Activated gamma-delta T cell (primary cell): ENCODE results near the gene KCNIP4.

Experiments used
- DNase-seq: peaks from one replicate; lab custom pipeline; 2025; lab: John Stamatoyannopoulos, UW

KCNIP4 gene

DNA sequence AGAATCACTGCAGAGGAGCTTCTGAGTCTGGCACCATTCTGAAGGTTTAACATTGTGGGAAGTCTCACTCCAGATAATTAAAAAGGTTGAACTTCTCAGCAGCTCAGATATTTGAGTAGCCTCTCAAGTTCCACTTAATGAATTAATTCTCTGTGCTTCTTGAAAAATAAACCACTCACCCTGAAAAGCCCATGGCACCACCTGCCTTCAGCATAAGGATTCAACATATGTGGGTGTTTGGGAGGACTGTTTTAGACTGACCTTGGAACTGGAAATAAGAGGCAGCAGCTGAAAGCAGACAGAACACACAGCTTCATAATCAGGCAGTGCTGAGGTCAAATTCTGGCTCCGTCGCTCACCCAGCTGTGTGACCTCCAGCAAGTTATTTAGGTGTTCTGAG lies 100.6 kb downstream of the KCNIP4 start:
- DNase-seq = no peak

DNA sequence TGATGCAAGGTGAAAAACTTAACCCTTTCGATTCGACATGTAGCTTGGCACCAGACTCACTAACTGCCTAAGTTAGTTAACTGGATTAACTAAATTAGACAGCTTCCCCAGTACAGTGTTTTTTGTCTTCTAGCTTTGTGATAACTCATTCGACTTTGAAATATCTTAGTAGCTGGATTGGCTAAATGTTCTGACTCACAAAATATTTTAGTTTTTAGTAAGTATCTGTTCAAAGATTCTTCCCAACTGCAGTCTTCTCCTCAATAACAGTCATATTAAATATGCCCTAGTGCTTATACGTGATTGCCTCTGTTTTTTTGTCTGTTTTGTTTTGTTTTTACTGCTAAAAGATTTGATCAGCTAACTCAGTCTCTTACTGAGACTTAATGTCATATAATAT lies 102.9 kb downstream of the KCNIP4 start:
- DNase-seq = no peak

DNA sequence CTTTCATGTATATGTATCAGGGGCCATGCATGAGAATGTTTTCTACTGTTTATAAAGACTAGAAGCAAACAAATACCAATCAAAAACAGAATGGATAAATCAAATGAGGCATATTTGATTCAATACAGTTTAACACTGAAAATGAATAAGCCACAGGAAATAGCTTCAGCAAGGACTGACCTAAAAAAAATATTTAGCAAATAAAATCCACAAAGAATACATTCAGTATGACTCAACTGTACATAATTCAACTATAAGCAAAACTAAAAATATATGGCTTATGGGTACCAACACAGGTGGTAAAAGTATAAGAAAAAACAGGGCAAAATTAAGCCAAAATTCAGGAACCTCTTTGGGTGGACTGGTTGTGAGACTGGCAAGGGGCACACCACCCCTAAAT lies 112.9 kb downstream of the KCNIP4 start:
- DNase-seq = no peak

DNA sequence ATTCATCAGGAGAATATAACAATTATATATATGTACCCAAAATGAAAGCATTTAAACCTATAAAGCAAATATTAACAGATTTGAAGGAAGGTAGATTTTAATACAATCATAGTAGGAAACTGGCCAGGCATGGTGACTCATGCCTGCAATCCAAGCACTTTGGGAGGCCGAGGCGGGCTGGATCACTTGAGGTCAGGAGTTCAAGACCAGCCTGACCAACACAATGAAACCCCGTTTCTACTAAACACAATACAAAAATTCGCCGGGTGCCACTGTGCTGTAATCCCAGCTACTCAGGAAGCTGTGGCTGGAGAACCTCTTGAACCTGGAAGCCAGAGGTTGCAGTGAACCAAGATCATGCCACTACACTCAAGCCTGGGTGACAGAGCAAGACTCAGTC lies 118.3 kb downstream of the KCNIP4 start:
- DNase-seq = no peak

DNA sequence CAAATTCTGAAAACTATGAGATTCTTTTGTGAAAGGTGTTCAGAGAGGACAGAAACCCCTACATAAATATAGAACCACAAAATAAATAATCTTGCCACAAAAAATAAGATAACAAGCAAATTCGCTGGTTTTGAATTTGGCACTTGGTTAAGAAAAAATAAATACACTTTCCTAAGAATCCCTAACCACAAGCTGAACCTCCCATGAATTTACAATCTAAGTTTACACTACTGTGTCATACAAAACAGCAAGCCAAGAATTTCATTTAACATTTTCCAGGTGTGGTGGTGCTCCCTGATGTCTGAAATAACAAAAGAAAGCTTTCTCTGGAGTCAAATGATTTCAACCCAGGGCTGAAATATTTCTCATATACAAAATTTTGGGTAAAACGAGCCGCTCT lies 121.0 kb downstream of the KCNIP4 start:
- DNase-seq = no peak

DNA sequence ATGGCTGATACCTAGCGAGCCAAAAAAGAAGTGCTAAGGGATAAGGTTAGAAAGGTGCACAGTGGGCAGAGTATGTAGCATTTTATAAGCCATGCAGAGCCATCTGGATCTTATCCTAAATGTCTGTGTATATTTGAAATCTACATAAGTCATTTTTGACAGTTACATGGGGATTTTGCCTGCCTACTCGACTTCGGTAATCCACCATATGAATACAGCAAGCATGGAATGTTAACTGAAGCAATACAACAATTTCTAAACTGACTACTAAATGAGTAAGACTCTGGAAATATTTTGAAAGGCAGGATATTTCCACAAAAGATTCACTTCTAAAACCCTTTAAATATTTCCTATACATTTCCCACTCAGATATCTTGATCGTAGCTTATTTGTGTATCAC lies 122.5 kb downstream of the KCNIP4 start:
- DNase-seq = no peak

DNA sequence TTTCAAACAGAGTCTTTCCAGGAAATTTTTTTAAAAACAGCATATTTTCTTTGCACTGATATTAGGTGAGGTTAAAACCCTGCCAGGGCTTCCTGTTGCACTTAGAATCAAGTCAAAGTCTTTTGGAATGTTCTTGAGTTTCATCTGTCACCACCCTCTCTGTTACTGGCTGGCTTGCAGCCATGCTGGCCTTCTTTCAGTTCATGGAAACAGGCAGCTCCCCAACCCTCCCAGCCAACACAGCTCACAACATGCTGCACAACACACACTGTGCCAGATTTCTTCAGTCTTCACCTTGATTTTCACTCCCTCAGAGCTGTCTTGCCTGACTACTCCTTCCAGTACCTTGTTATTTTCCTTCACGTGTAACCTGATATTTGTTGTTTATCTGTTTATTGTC lies 129.5 kb downstream of the KCNIP4 start:
- DNase-seq = no peak

DNA sequence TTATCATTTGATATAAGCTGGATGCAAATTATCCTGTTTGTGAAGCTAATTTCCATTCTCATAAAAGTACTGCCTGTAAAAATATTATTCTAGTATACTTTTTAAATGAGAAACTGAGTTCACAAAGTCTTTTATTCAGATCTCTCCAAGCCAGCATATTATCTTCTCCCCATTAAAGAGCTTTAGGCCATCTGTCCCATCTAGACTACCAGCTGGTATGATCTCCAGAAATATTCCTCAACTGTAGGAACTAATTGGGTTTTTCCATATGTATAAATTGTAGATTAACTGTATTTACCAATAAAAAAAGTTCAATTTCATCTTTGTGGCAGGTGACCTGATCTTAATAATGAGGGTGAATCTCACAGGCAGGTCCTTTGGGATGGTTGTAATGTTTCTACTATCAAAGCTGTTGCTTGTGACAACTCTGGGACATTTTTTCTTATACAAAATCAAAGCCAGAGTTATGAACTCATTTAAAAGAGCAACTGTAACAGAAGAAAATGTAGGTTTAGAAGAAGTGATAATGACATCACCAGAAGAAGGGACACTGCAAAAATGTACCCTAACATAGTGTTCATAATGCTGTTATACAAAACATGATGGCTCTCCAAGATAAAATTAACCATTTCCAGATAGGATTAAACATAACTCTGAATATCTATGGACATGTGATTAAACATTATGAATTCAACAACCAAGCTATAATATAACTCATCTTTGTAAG lies 132.8 kb downstream of the KCNIP4 start:
- no peak for DNase-seq

DNA sequence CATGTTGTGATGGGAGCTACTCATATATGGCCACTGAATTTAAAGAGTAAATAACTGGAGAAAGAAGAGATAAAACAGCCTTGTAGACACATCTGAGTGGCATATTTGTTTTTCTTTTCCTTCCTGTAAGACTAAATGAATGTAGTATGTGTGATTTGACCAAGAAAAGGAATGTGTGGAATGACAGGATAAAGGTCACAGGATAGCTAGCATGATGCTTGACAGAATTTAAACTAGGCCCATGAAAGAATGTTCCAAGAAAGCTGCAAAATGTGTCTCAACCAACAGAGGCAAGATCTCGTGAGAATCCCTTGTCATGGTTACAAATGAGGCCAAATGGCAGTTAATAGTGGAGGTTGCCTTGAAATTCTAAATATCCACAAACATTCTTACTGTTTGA lies 137.0 kb downstream of the KCNIP4 start:
- DNase-seq = no peak

DNA sequence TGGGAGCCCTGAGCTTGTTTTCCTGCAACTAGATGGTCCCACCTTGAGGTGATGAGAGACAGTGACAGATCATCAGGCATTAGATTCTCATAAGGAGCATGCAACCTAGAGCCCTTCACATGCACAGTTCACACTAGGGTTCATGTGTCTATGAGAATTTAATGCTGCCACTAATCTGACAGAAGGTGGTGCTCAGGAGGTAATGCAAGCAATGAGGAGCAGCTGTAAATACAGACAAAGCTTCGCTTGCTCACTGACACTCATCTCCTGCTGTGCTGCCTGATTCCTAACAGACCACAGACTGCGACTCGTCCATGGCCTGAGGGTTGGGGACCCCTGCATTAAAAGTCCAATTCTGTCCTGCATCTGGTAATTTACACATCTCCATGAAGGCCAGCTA lies 141.6 kb downstream of the KCNIP4 start:
- DNase-seq = no peak

DNA sequence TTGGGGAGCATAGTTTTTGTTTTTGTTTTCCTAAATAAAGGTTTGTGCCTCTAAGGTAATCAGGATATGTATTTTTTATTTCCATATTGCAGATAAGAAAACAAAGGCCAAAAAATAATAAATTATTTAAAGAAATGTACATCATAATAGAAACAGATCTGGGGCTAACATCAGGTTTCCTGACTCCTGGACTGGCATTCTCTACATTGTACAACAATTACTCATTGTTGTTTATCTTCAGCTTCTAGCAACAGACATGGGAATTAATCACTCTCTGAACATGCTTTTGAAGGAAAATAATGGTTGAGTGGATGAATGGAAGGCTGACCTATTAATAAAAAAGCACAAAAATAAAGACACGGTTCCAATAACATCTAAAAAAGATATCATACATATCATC lies 146.2 kb downstream of the KCNIP4 start:
- DNase-seq = no peak

DNA sequence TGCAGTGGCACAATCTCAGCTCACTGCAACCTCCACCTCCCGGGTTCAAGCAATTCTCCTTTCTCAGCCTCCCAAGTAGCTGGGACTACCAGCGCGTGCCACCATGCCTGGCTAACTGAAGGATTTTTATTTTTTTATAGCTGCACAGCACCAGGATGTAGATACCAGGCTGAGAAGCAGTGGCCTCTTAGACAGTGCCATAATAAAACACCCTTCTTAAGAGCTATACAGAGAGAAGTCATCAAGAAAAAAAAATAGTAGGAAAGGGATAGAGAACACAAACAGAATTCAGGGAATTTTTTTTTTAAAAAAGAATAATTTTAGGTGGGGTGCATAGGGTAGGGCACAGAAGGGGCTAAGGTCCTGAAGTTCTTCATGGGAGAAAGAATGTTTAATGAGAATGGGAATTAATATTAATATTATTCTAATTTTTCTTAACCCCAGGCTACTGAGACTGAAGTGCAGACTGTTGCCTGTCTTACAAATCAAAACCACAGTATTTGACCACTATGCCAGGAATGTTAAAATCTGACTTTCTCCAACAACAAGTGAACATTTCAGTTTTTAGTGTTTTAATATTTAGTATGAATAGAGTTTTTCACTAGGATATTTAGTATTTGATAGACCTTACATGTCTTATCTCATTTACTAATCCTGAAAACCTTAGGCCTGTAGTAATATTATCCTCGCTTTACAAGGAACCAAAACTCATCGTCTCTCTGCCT lies 146.7 kb downstream of the KCNIP4 start:
- DNase-seq = no peak

DNA sequence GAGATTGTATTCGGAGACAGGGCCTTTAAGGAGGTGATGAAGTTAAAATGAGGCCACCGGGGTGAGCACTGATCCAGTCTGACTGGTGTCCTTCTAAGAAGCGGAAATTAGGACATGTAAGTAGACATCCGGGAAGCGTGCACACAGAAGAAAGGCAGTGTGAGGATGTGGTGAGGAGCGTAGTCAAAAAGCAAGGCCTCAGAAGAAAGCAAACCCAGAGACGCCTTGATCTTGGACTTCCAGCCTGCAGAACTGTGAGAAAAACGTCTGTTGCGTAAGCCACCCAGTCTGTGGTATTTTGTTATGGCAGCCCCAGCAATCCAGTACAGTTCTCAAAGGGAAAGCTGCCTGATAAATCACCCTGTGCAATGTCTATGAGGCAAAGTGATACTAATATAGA lies 153.5 kb downstream of the KCNIP4 start:
- DNase-seq = no peak

DNA sequence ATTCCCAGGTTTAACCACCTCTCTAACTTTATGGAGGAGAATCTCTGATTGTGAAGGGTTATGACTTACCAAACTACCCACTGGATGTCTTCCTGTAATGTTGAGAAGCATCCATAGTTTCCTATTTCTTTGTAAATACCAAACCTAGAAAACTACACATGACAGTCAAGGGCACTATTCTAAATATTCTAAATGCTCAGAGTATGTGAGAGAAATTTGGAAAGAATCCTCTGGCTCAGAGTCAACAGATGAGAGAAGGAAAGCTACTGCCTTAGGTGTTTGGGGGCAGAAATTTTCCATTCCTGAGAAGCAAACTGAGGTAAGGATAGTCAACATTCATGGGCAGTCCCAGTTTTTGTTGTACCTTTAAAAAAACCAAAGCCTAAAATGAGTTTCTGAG lies 155.8 kb downstream of the KCNIP4 start:
- no peak for DNase-seq

DNA sequence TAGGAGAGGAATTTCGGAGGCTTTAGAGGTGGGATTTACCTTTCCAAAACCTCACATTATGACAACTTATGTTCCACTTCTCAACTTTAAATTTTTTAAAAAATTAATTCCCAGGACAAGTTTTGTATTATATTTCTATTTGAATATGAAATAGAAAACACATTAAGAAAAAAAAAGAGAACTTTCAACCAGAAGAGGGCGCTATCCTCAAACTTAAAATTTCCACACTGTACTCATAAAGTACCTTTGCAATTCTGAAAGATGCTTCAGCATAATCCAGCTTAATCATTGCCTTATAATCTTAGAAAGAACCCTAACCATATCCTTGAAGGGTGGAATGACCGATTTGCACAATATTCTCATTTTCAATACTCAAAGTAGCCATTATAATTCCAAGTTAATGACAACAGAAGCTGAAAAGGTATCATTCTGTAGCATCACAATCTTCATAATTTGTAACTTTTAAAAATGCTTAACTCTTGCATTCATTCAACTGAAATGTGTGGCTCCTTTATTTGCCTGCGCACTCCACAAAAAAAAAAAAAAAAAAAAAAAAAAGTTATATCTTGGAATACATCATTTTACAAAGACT lies 158.0 kb downstream of the KCNIP4 start:
- no peak for DNase-seq

DNA sequence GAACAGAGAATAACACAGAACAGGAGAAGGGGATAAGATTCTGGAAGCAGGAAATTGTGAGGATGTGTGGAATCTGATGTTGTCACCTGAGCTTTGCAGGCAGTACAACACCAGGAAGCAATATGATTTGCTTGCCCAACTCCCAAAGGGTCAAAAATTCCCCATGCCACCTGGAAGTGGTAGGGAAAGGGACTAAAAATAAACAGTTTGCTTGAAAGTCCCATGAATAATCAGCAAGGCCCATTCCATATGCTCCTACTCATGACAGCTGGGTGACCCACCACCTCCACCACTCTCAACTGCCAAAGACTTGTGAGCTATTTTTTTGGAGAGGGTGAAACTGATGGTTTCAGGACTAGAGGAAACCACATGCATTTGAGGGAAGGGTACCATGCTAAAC lies 168.4 kb downstream of the KCNIP4 start:
- no peak for DNase-seq

DNA sequence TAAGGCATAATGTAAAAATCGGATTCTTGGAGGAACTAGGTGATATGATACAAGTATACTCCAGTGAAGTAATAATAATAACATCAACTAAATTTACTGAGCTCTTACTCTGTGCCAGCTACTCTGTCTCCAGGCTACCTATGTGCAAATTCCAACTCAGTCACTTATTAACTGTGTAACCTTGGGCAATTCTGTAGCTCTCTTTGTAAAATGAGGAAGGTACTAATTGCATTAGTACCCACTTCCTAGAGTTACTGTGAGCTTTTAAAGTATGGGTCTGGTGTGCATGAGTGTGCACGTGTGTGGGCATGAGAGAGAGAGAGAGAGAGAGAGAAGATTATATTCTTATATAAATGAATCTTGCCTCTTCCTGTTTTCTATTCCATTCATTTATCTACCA lies 169.9 kb downstream of the KCNIP4 start:
- DNase-seq = no peak

DNA sequence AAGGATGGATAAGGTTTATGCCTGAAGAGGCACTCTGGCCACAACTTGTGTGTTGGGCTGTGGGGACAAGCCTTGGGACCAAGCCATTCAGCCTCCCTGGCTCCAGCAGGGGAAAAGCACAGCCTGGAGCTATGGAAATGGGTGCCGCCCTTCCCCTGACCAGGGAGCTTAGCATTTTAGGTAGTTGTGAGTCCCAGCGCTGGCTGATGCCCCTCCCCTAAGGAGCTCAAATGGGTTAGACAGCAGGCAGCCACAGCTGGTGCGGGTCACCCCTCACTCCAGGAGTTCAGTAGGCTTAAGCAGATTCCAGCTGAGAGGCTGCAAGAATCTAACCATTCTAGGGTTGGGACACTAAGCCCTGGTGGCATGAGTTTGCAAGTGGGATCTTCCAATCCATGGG lies 172.9 kb downstream of the KCNIP4 start:
- no peak for DNase-seq

DNA sequence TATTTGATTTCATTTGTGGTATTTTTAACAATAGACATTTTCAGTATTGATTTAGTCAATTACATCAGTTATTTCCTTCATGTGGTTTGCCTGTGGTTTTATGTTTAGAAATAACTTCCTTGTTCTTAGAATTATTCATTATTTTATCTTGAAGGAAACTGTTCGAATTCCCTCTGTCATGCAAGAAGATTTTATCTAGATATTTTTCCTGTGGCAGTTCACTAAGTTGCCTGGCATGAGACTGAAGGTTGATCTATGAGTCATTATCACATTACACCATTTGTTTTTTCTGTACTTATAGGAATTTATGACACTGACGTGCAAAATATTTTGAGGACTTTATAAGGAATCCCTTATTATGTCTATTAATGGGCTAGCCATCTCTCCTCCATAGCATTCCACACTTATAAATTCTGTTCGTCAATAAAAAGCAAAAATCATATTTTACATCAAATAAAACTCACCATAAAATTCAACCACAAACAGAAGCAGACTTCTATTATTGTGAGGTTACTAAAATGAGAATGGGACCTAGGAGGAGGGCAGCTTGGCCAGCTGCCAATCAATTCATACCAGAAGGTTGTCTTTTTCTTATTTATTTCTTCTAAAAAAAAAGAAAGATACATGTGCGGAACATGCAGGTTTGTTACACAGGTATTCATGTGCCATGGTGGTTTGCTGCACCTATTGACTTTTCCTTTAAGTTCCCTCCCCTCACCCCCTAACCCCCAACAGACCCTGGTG lies 179.0 kb downstream of the KCNIP4 start:
- no peak for DNase-seq

DNA sequence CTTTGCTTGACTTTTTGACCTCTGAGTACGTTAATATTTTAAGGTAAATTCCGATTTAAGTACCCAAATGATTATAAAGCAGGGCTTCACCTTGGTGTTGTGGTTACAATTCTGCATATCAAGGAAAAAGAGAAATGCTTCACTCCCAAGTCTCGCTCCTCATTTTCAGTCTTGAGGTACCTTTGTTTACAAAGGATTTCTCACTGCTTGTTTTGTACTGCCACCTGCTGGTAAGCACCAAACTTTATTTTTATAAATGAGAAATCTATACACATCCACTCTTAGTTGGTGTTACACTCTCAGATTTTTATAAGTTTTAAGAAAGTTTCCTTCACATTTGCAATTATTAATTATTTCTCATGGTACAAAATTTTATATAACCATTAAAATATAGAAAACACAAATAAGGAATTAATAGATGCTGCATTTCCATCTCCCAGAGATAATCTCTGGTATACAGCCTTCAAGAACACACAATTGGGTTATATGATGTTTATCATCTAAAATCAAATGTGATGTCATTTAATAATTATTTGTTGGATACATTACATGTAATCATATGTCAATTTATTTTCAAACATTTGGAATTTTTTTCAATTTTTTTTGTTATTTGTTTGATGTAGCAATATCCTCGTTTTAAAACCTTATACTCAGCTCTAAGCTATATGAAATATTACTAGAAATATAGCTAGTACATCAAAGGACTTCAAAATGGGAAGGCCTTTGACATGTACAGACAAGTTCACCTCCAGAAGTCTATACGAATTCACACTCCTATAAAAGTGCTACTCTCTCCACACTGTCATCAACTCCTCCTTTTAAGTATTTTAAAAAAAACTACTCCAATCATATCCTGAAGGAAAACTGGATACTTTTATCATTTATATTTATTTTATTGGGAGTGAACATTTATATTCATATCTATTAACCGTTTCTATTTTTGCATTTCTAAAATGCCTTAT lies 179.9 kb downstream of the KCNIP4 start:
- no peak for DNase-seq

DNA sequence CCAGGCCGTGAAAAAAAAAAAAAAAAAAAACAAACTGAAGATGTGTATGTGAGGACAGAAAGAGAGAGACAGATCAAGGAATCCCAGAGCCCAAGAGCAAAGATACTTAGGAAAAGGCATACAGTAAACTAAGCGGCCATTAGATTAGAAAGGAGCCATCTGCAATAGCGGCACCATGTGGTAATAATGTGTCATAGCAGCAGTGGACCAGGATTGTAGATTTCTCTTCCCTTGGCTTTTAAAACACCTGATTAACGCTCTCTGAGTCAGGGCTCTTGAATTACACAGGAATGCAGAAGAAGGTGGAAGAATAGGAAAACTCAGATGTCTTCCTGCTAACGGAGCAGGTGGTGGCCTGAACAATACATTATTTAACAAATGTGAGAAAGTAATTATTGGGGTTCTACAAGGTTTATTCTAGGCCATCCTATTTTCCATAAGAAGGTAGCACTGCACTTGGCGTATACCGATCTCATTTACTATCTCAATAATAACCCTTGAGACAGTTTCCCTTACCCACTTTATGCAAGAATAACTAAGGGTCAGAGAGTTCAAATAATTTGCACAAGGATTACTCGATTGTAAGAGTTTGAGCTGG lies 182.7 kb downstream of the KCNIP4 start:
- no peak for DNase-seq
